Bronchial epithelial cell (primary cell): Measurements from ENCODE around the gene CD82. TPM values are rescaled to one million over a fixed set of nuclear protein-coding genes. Genes with fewer than 3 reads are reported as not detected.

Experiments
- DNase-seq: peaks from one replicate; pipeline ENCODE4 v3.0.0-alpha.2; 2010; ENCODE audit warnings: low read depth
- FAIRE-seq: peaks from 2 replicates; lab custom pipeline; 2011; peaks lifted over from hg19 to GRCh38; lab: Jason Lieb, UNC
- H3K27me3 ChIP-seq: 2 replicates; pipeline ENCODE4 v1.5.1; 2011; ENCODE audit warnings: low read length; ENCODE audit not compliant: control insufficient read depth, insufficient read depth
- H3K36me3 ChIP-seq: 2 replicates; pipeline ENCODE4 v1.5.1; 2011; ENCODE audit warnings: low read length; ENCODE audit not compliant: control insufficient read depth, insufficient read depth
- H3K4me3 ChIP-seq: 2 replicates; pipeline ENCODE4 v1.5.1; 2011; ENCODE audit warnings: mild to moderate bottlenecking, low read depth, low read length, control low read depth
- CTCF ChIP-seq: IDR thresholded peaks from 2 replicates; pipeline ENCODE4 v1.5.1; 2011; ENCODE audit warnings: mild to moderate bottlenecking, moderate library complexity, low read length, control low read depth, inconsistent platforms; ENCODE audit not compliant: insufficient read depth, severe bottlenecking
- total RNA-seq: library from RNA; depleted of rRNA; stranded (reverse); fragments of >200 nt; gene quantifications from 2 replicates; pipeline ENCODE4 v1.2.1, GENCODE V29; 2014

The CD82 gene
- total RNA-seq, 1 donor from 2014 or later = 48.7 TPM

GRCh38 chr11:44526438-44526837 lies 39.0 kb upstream of the CD82 start:
- H3K36me3 ChIP-seq = no peaks in the 10 kb centered on the region
- no peak for TF ChIP-seq CTCF
- no peak overlapping the region for H3K4me3 ChIP-seq
- H3K27me3 ChIP-seq = no peaks in the 10 kb centered on the region
- FAIRE-seq (no peak), DNase-seq (no peak)

- no peak for TF ChIP-seq CTCF
- DNase-seq = no peak
- H3K4me3 ChIP-seq = no peak overlapping the region
- no peaks in the 10 kb centered on the region for H3K36me3 ChIP-seq
- no peak for FAIRE-seq
- H3K27me3 ChIP-seq = no peaks in the 10 kb centered on the region
These were observed 38.0 kb upstream of the CD82 start for GRCh38 chr11:44527476-44527875.

GRCh38 chr11:44528103-44528502 lies 37.4 kb upstream of the CD82 start:
- Histone ChIP-seq H3K4me3 (no peak overlapping the region), H3K36me3 (no peaks in the 10 kb centered on the region), H3K27me3 (no peaks in the 10 kb centered on the region)
- FAIRE-seq (no peak), DNase-seq (no peak)
- TF ChIP-seq CTCF = no peak

GRCh38 chr11:44528581-44528980 lies 36.9 kb upstream of the CD82 start:
- DNase-seq (no peak), FAIRE-seq (no peak)
- H3K4me3 ChIP-seq = no peak overlapping the region
- H3K36me3 ChIP-seq = no peaks in the 10 kb centered on the region
- no peaks in the 10 kb centered on the region for H3K27me3 ChIP-seq
- no peak for TF ChIP-seq CTCF

- peaks cover 3% of the 10 kb centered on the region for H3K27me3 ChIP-seq
- no peak for TF ChIP-seq CTCF
- FAIRE-seq = no peak
- DNase-seq = no peak
- H3K4me3 ChIP-seq = no peak overlapping the region
- no peaks in the 10 kb centered on the region for H3K36me3 ChIP-seq
These were observed 35.5 kb upstream of the CD82 start for GRCh38 chr11:44529895-44530412.
